Bronchial epithelial cell (primary cell): ENCODE data around the gene PEPD. TPM values are rescaled to one million over a fixed set of nuclear protein-coding genes. Genes with fewer than 3 reads are reported as not detected.

Experiments
- DNase-seq: peaks from one replicate; pipeline ENCODE4 v3.0.0-alpha.2; 2010; ENCODE audit warnings: low read depth
- FAIRE-seq: peaks from 2 replicates; lab custom pipeline; 2011; peaks lifted over from hg19 to GRCh38; lab: Jason Lieb, UNC
- H3K27me3 ChIP-seq: 2 replicates; pipeline ENCODE4 v1.5.1; 2011; ENCODE audit warnings: low read length; ENCODE audit not compliant: control insufficient read depth, insufficient read depth
- H3K36me3 ChIP-seq: 2 replicates; pipeline ENCODE4 v1.5.1; 2011; ENCODE audit warnings: low read length; ENCODE audit not compliant: control insufficient read depth, insufficient read depth
- H3K4me3 ChIP-seq: 2 replicates; pipeline ENCODE4 v1.5.1; 2011; ENCODE audit warnings: mild to moderate bottlenecking, low read depth, low read length, control low read depth
- CTCF ChIP-seq: IDR thresholded peaks from 2 replicates; pipeline ENCODE4 v1.5.1; 2011; ENCODE audit warnings: mild to moderate bottlenecking, moderate library complexity, low read length, control low read depth, inconsistent platforms; ENCODE audit not compliant: insufficient read depth, severe bottlenecking
- total RNA-seq: library from RNA; depleted of rRNA; stranded (reverse); fragments of >200 nt; gene quantifications from 2 replicates; pipeline ENCODE4 v1.2.1, GENCODE V29; 2014

PEPD gene
- total RNA-seq, 1 donor from 2014 or later = 35.8 TPM

GRCh38 chr19:33396701-33397535 is 124.7 kb downstream of the PEPD start:
- FAIRE-seq (no peak), DNase-seq (no peak)
- H3K4me3 ChIP-seq = no peak overlapping the region
- no peaks in the 10 kb centered on the region for H3K36me3 ChIP-seq
- H3K27me3 ChIP-seq = no peaks in the 10 kb centered on the region
- no peak for TF ChIP-seq CTCF

GRCh38 chr19:33395561-33396550 is 125.7 kb downstream of the PEPD start:
- Histone ChIP-seq H3K27me3 (no peaks in the 10 kb centered on the region), H3K36me3 (no peaks in the 10 kb centered on the region), H3K4me3 (no peak overlapping the region)
- DNase-seq (no peak), FAIRE-seq (no peak)
- no peak for TF ChIP-seq CTCF

- H3K27me3 ChIP-seq = no peaks in the 10 kb centered on the region
- no peaks in the 10 kb centered on the region for H3K36me3 ChIP-seq
- no peak for DNase-seq
- no peak for TF ChIP-seq CTCF
- no peak for FAIRE-seq
- no peak overlapping the region for H3K4me3 ChIP-seq
Observed at GRCh38 chr19:33394723-33395560, 126.6 kb downstream of the PEPD start.

GRCh38 chr19:33394006-33394722 is 127.4 kb downstream of the PEPD start:
- no peaks in the 10 kb centered on the region for H3K36me3 ChIP-seq
- TF ChIP-seq CTCF = no peak
- peak; percentile 41 for DNase-seq
- H3K27me3 ChIP-seq = no peaks in the 10 kb centered on the region
- no peak for FAIRE-seq
- H3K4me3 ChIP-seq = no peak overlapping the region
